Panc1 (cell line): ENCODE measurements around the gene PSMD4. TPM values are rescaled to one million over a fixed set of nuclear protein-coding genes. Genes with fewer than 3 reads are reported as not detected.

Experiments used
- ATAC-seq: fragments of 200-7000 bp; cut with Tn5 transposase; 2 replicates; pipeline ENCODE4 v1.9.1; 2020; ENCODE audit warnings: mild to moderate bottlenecking, moderate library complexity
- BruUV-seq: library from RNA; stranded (reverse); fragments of 400-500 nt; replicated peaks from 2 replicates; lab custom pipeline; 2021; lab: Mats Ljungman, UMichigan
- CTCF ChIA-PET: fragments of 300-600 bp; sonication (Branson Sonifier 250); formaldehyde crosslinking; loops from one replicate; lab custom pipeline; 2022; ENCODE audit warnings: antibody characterized with exemption; lab: Charles Lee
- POLR2A ChIA-PET: fragments of 300-600 bp; sonication (Branson Sonifier 250); formaldehyde crosslinking; loops from one replicate; lab custom pipeline; 2022; ENCODE audit warnings: antibody characterized with exemption; lab: Charles Lee
- DNase-seq: peaks from one replicate; pipeline ENCODE4 v3.0.0-alpha.2; 2010; ENCODE audit warnings: low read depth, low spot score
- H3K27ac ChIP-seq: 2 replicates; pipeline ENCODE4 v1.5.1; 2011; ENCODE audit warnings: mild to moderate bottlenecking, low read length, inconsistent platforms
- H3K27me3 ChIP-seq: fragments of 200-500 bp; sonication (Bioruptor generic); 2 replicates; pipeline ENCODE4 v1.6.0; 2014; ENCODE audit warnings: low read length, inconsistent platforms; ENCODE audit not compliant: control insufficient read depth, insufficient read depth
- H3K36me3 ChIP-seq: fragments of 200-500 bp; sonication (Bioruptor generic); 2 replicates; pipeline ENCODE4 v1.5.1; 2014; ENCODE audit warnings: inconsistent platforms, mild to moderate bottlenecking, low read length, moderate library complexity; ENCODE audit not compliant: control insufficient read depth, insufficient read depth
- H3K4me1 ChIP-seq: 2 replicates; pipeline ENCODE4 v1.5.1; 2011; ENCODE audit warnings: inconsistent platforms, mild to moderate bottlenecking, low read length, moderate library complexity; ENCODE audit not compliant: control insufficient read depth, insufficient read depth
- H3K4me3 ChIP-seq, 2 experiments: 2 replicates each; pipeline ENCODE4 v1.5.1; 2011 to 2012; ENCODE audit warnings: low read depth in 2 of 2, low read length in 2 of 2, mild to moderate bottlenecking in 2 of 2, inconsistent platforms in 1 of 2, moderate library complexity in 1 of 2
- H3K9me3 ChIP-seq: fragments of 200-500 bp; sonication (Bioruptor generic); 2 replicates; pipeline ENCODE4 v1.5.1; 2014; ENCODE audit warnings: low read depth, mild to moderate bottlenecking, inconsistent platforms, low read length, moderate library complexity; ENCODE audit not compliant: control insufficient read depth, insufficient read depth
- CTCF ChIP-seq: fragments of 450-650 bp; IDR thresholded peaks from 2 replicates; pipeline ENCODE4 v1.5.1; 2017; ENCODE audit warnings: mild to moderate bottlenecking
- POLR2AphosphoS5 ChIP-seq: IDR thresholded peaks from 2 replicates; pipeline ENCODE4 v1.6.1; 2012; ENCODE audit warnings: mild to moderate bottlenecking, low read depth, low read length, moderate library complexity
- SIN3A ChIP-seq: IDR thresholded peaks from 2 replicates; pipeline ENCODE4 v1.6.1; 2012; ENCODE audit warnings: low read depth, mild to moderate bottlenecking, low read length, moderate library complexity, borderline replicate concordance; ENCODE audit not compliant: insufficient read depth
- TCF7L2 ChIP-seq: IDR thresholded peaks from 2 replicates; pipeline ENCODE4 v1.6.1; 2011; ENCODE audit warnings: mild to moderate bottlenecking, low read depth, low read length, inconsistent platforms
- in situ Hi-C: cut with HindIII; loops from 2 replicates; pipeline ENCODE4 v1.10.0; 2016; ENCODE audit warnings: low sequenced_read_pairs, low pct_unique_long_range_greater_than_20kb
- intact Hi-C: fragments of 100-400 bp; cut with micrococcal nuclease; formaldehyde crosslinking; loops from one replicate; pipeline ENCODE4 v1.10.0; 2022; ENCODE audit not compliant: unreplicated experiment
- total RNA-seq: library from RNA; stranded (reverse); gene quantifications from one replicate; pipeline ENCODE4 v1.2.1, GENCODE V29; 2021; ENCODE audit not compliant: unreplicated experiment
- TF ChIP-seq, protein P1 (sequence below), 2 experiments: IDR thresholded peaks; 2 replicates each; pipeline ENCODE4 v1.6.1; 2011 to 2012; ENCODE audit warnings: low read depth in 2 of 2, control low read depth in 1 of 2, low read length in 1 of 2, mild to moderate bottlenecking in 1 of 2, moderate library complexity in 1 of 2; ENCODE audit not compliant: insufficient read depth in 1 of 2

Gene PSMD4
- total RNA-seq, 1 experiment from 2014 or later: 256 TPM

DNA sequence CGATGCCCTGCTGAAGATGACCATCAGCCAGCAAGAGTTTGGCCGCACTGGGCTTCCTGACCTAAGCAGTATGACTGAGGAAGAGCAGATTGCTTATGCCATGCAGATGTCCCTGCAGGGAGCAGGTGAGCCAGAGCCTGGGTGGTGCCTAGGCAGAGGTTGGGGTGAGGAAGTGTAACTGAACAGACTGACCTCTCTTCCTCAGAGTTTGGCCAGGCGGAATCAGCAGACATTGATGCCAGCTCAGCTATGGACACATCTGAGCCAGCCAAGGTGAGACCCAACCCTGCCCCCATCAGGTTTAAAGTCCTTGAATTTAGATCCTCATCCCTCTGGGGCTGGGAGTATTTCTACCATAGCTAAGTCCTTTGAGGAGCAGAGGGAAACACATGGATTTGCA lies 11.8 kb downstream of the PSMD4 start:
- no peaks in the 10 kb centered on the region for H3K27me3 ChIP-seq
- ATAC-seq (no peak), DNase-seq (no peak)
- no peak for TF ChIP-seq TCF7L2
- no peak for TF ChIP-seq CTCF
- TF ChIP-seq, protein P1, sequence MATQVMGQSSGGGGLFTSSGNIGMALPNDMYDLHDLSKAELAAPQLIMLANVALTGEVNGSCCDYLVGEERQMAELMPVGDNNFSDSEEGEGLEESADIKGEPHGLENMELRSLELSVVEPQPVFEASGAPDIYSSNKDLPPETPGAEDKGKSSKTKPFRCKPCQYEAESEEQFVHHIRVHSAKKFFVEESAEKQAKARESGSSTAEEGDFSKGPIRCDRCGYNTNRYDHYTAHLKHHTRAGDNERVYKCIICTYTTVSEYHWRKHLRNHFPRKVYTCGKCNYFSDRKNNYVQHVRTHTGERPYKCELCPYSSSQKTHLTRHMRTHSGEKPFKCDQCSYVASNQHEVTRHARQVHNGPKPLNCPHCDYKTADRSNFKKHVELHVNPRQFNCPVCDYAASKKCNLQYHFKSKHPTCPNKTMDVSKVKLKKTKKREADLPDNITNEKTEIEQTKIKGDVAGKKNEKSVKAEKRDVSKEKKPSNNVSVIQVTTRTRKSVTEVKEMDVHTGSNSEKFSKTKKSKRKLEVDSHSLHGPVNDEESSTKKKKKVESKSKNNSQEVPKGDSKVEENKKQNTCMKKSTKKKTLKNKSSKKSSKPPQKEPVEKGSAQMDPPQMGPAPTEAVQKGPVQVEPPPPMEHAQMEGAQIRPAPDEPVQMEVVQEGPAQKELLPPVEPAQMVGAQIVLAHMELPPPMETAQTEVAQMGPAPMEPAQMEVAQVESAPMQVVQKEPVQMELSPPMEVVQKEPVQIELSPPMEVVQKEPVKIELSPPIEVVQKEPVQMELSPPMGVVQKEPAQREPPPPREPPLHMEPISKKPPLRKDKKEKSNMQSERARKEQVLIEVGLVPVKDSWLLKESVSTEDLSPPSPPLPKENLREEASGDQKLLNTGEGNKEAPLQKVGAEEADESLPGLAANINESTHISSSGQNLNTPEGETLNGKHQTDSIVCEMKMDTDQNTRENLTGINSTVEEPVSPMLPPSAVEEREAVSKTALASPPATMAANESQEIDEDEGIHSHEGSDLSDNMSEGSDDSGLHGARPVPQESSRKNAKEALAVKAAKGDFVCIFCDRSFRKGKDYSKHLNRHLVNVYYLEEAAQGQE (IDR thresholded peaks at IDR 0.05; ENCODE audit: insufficient read depth in 1 of 2, low read depth in 2 of 2, low read length in 1 of 2): no peak
- no peak for TF ChIP-seq SIN3A
- no peak for TF ChIP-seq POLR2AphosphoS5
- H3K9me3 ChIP-seq: no peaks in the 10 kb centered on the region
- peaks cover 15% of the 10 kb centered on the region for H3K36me3 ChIP-seq
- in situ Hi-C loops: no loop called here
- H3K27ac ChIP-seq: no peak overlapping the region
- no peaks in the 10 kb centered on the region for H3K4me1 ChIP-seq
- intact Hi-C loops: no loop called here
- no TSS peak for BruUV-seq
- POLR2A ChIA-PET: no interaction called here
- CTCF ChIA-PET: no interaction called here
- no peak overlapping the region for H3K4me3 ChIP-seq

GRCh38 chr1:151266821-151267220 lies 12.3 kb downstream of the PSMD4 start:
- DNase-seq: no peak

More at GRCh38 chr1:151266821-151267220, 12.3 kb downstream of the PSMD4 start:
- Histone ChIP-seq H3K9me3 (no peaks in the 10 kb centered on the region), H3K27ac (no peak overlapping the region), H3K27me3 (no peaks in the 10 kb centered on the region), H3K4me1 (no peaks in the 10 kb centered on the region), H3K4me3 (no peak overlapping the region), H3K36me3 (peaks cover 15% of the 10 kb centered on the region)
- TF ChIP-seq, protein P1 (IDR thresholded peaks at IDR 0.05; ENCODE audit: insufficient read depth in 1 of 2, low read depth in 2 of 2, low read length in 1 of 2): no peak
- ChIA-PET CTCF (no interaction called here), POLR2A (no interaction called here)
- in situ Hi-C loops (no loop called here), intact Hi-C loops (no loop called here)
- BruUV-seq: no TSS peak
- ATAC-seq: no peak
